HTERT RPE-1 (cell line): ENCODE results near the gene NHSL2.
"Not testable (repeated sequence)": the region's sequence is repeated elsewhere in the genome, so short reads cannot be mapped to it uniquely, and the experiment has no call there.

Experiments used
- in situ Hi-C: fragments of 300-500 bp; cut with MboI; formaldehyde crosslinking; loops from 4 replicates; pipeline ENCODE4 v1.14.3; 2020; ENCODE audit warnings: low sequenced_read_pairs

Gene NHSL2

GRCh38 chrX:71922686-71923085 is 12.0 kb downstream of the NHSL2 start:
- in situ Hi-C loops, result no loop called here

DNA sequence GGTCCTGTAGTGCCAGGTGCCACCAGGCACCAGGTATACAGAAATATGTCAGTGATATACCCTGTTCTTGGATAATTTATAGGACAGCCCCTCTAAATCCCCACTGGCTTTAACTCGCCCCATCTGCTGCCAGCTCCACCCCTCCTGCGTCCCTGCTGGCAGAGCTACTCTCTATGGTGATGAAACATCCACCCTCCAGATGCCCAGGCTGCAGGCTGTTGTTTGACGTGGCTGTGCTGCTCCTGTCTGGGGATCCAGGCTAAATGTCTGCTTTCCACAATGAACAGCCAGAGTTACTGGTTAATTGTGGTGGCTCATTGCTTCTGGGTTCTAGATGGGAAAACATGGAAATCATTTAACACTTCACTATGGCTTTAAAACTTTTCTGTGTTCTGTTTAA is 12.9 kb downstream of the NHSL2 start:
- in situ Hi-C loops, result no loop called here

DNA sequence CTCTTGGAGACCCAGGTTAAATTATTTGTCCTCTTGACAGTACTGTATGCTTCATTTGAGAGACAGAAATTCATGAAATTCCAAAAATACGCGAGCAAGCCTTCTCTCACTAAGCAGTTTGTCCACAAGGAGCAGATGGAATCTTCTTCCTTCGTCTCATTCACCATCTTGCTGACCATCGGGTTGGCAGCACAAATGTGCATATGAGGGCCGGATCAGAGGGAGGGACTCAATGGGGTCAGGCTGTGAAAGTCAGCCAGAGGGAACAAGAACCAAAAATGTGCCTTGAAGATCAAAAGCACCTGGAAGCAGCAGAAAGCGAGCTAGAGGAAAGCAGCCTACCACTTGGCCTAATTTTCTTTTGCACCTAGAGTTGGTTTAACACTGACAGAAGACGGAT is 16.4 kb downstream of the NHSL2 start:
- in situ Hi-C loops, result no loop called here

GRCh38 chrX:71928856-71929255 is 18.2 kb downstream of the NHSL2 start:
- in situ Hi-C loops, result no loop called here

GRCh38 chrX:71930298-71930697 is 19.7 kb downstream of the NHSL2 start:
- in situ Hi-C loops, result no loop called here

DNA sequence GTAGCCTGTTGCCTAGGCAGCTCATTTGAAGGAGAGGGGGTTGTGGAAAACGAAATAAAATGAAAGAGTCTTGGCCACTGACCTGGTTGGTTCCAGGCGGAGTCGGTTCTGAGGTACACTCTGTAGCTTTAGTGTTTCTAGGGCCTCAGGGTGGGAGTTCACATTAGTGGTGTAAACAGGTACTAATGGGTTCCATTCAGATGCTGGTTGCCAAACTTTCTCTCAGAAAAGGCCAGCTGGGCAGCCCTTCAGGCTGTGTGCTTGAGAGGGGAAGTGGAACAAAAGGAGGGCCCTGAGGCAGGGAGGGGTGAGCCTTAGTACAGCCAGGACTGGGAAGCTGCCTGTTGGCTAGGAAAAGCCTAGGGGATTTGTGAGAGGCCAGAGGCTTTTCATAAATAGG is 24.8 kb downstream of the NHSL2 start:
- in situ Hi-C loops, result no loop called here

DNA sequence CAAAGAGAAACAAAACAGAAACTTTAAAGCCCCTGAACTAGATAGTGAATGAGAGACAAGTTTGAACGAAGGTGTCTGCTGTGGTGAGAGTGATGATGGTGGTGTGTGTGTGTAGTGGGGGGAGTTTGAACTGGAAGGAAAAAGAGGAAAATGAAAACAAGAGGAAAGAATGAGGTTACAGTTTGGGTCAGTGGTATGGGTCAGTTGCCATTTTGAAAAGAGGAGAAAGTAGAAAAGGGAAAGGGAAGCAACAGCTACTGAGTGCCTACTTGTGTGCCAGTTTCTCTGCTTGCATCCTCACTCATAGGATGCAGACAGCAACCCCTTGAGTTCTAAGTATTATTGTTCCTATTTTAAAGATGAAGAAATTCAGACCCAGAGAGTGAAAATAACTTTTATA is 26.0 kb downstream of the NHSL2 start:
- in situ Hi-C loops, result no loop called here

DNA sequence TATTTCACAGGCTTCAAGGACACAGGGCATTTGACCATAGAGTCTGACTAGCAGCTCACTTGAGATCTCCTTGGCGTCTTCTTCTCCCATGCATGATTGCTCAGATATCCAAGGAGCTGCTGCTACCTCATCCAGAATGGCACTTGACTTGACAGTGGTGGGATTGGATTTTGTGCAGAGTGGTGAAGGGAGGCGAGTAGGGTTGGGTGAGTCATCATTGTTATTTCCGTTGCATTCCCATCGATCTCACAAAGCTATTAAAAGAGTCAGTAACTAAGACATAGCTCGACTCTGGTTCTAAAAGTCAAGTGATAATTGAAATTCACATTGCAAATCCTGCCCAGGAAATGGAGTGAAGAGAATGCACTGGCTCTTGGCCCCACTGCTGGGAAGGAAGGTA is 27.7 kb downstream of the NHSL2 start:
- in situ Hi-C loops, result no loop called here

- in situ Hi-C loops, result no loop called here
Observed at GRCh38 chrX:71941145-71941544, 30.5 kb downstream of the NHSL2 start.

GRCh38 chrX:71941776-71942175 is 31.1 kb downstream of the NHSL2 start:
- in situ Hi-C loops, result no loop called here

DNA sequence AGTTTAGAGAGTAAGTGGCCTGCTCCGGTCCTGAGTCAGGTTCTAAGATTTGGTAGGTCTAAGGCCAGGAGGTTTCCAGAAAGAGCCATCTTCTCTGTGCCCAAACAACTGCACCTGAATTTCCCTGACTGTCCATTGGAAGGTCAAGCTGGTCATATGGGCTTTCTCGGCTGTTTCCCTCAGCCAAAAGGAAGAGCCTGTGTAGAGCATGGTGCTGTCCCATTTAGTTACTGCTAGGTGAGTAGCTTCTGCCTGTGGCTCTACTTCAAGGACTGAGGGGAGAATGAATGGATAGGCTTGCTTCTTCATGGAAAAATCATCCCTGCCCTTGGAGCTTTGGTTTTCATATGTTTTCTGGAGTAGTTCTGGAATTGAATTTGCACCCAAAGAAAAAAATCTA is 33.7 kb downstream of the NHSL2 start:
- in situ Hi-C loops, result no loop called here

DNA sequence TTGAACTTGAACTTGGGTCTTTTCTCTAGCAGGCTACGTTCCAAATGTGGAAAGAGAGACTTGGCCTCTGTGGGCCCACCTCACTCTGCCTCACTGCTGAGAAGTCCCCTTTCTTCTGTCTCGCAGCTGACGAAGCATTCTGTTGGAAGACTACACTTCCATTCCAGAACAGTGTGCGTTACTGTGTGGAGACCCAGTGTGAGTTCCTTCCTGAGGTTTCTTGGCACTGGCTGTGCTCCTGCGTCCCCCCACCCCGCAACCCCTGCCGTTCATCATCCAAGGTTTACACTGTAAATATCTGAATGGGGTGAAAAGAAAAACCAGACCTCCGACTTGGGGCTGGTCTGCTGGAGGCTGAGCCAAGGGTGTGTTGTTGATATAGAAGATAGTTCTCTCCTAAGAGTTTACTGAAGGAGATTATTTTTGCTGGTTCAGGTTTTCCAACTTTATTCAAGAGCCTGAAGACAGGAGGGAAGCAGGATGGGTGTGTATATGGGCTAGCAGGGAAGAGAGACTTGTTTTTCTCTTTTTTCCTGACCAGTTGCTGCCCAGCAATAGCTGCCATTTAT is 34.7 kb downstream of the NHSL2 start:
- in situ Hi-C loops, result no loop called here

GRCh38 chrX:71949363-71949762 is 38.7 kb downstream of the NHSL2 start:
- in situ Hi-C loops, result no loop called here

- in situ Hi-C loops, result no loop called here
Observed at GRCh38 chrX:71949844-71950445, 39.3 kb downstream of the NHSL2 start.

GRCh38 chrX:71953391-71953790 is 42.7 kb downstream of the NHSL2 start:
- in situ Hi-C loops, result no loop called here

DNA sequence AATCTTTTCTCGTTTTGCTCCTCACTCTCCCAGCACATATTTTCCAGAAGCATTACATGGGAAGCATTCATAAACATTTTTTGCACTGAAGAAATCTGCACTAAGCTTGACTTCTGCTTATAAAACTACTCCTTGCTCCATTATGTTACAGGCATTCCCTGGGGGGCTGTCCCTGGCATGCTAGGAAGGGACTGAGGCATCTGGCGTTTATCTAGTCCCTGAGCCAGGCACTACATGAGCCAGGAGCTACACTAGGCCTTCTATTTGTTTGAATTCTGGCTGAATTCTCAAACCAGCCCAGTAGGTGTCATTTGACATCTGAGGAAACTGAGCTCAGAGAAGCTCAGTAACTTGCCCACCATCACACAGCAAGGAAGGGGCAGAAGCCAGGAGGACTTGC is 43.3 kb downstream of the NHSL2 start:
- in situ Hi-C loops, result no loop called here

GRCh38 chrX:71954458-71954857 is 43.8 kb downstream of the NHSL2 start:
- in situ Hi-C loops, result no loop called here

DNA sequence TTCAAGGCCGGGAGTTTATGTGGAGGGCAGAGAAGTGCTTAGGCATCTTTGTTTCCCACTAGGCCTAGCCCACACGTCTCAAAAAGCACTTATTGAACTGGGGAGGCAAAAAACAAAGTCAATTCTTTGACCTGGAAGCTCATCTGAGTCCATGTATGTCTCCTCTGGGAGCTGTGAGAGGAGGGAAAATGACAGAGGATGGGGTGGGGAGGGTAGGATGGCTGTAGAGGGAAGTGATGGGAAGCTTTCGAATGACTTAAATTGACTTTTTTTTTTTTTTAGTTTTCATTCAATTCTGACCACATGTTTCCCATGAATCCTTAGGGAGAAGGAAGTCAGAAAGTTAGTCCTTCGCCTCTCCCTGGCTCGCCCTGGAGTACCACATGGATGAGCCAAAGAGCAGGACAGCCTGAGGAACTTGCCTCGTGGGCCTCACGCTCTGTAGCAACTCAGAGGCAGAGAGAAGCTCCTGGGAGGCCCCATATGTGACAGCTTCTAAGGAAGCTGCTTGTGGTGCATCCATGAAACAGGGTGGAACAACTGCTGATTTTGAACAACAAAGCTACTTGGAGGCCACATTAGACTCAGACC is 45.0 kb downstream of the NHSL2 start:
- in situ Hi-C loops, result no loop called here

- in situ Hi-C loops, result no loop called here
Observed at GRCh38 chrX:71958281-71958675, 47.6 kb downstream of the NHSL2 start.

- in situ Hi-C loops, result not testable (repeated sequence)
Observed at GRCh38 chrX:71964184-71964583, 53.5 kb downstream of the NHSL2 start.

DNA sequence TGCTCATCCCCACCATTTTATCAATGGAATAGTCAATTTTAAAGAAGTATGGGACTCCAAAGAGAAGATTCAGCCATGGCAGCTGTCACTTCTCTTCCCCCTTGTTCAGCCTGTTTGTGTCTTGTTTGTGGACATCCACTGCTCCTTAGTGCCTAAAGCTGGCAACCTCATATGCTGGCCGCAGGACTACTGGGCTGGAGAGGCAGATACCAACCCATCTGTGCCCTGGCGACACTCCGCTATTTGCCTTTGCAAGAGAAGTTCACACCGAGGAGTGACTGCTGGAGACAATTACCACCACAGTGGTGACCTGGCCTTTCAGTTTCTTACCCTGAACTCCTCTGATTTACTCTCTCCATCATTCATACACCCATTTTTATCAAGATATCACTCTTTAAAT is 64.3 kb downstream of the NHSL2 start:
- in situ Hi-C loops, result no loop called here

- in situ Hi-C loops, result no loop called here
Observed at GRCh38 chrX:71976753-71977152, 66.1 kb downstream of the NHSL2 start.

GRCh38 chrX:71978164-71978563 is 67.5 kb downstream of the NHSL2 start:
- in situ Hi-C loops, result no loop called here
